ENCODE data around the gene ERICH2.

GRCh38 chr2:170818036-170818751 lies 48.0 kb downstream of the ERICH2 start:
- TF ChIP-seq, protein P1, sequence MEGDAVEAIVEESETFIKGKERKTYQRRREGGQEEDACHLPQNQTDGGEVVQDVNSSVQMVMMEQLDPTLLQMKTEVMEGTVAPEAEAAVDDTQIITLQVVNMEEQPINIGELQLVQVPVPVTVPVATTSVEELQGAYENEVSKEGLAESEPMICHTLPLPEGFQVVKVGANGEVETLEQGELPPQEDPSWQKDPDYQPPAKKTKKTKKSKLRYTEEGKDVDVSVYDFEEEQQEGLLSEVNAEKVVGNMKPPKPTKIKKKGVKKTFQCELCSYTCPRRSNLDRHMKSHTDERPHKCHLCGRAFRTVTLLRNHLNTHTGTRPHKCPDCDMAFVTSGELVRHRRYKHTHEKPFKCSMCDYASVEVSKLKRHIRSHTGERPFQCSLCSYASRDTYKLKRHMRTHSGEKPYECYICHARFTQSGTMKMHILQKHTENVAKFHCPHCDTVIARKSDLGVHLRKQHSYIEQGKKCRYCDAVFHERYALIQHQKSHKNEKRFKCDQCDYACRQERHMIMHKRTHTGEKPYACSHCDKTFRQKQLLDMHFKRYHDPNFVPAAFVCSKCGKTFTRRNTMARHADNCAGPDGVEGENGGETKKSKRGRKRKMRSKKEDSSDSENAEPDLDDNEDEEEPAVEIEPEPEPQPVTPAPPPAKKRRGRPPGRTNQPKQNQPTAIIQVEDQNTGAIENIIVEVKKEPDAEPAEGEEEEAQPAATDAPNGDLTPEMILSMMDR (IDR thresholded peaks at IDR 0.05), result no peak
- TF ChIP-seq POLR2A (IDR thresholded peaks at IDR 0.05) (no peak), POLR2AphosphoS5 (IDR thresholded peaks at IDR 0.05; ENCODE audit: insufficient read depth in 1 of 2, low read depth in 1 of 2) (no peak)
